Measurements from ENCODE around the gene ADGRA3. TPM values are rescaled to one million over a fixed set of nuclear protein-coding genes. Genes with fewer than 3 reads are reported as not detected.

Gene ADGRA3
- total RNA-seq, 4 donors from 2014 or later, result 17.1 to 86.4 (median 25.7) TPM

- no peak overlapping the region for H3K27ac ChIP-seq
- no peaks in the 10 kb centered on the region for H3K4me1 ChIP-seq
- TF ChIP-seq POLR2A (IDR thresholded peaks at IDR 0.05), result no peak
- no peak for TF ChIP-seq CTCF (IDR thresholded peaks at IDR 0.05 in 4 of 5, conservative IDR thresholded peaks at IDR 0.05 in 1 of 5)
- no peak overlapping the region for H3K4me3 ChIP-seq
- intact Hi-C loops (cut with DNase I; ENCODE audit: low total_unique reads) (no loop called here), in situ Hi-C loops (cut with MboI; ENCODE audit: low sequenced_read_pairs in 4 of 4) (no loop called here)
- ATAC-seq, result no peak
- H3K27me3 ChIP-seq, result no peaks in the 10 kb centered on the region
- H3K36me3 ChIP-seq, result no peaks in the 10 kb centered on the region
- no peaks in the 10 kb centered on the region for H3K9me3 ChIP-seq
- no peak for DNase-seq
These were observed 172.3 kb downstream of the ADGRA3 start for GRCh38 chr4:22343606-22344005.

GRCh38 chr4:22339491-22339890 is 176.4 kb downstream of the ADGRA3 start:
- Histone ChIP-seq H3K27ac (no peak overlapping the region), H3K36me3 (no peaks in the 10 kb centered on the region), H3K4me1 (no peaks in the 10 kb centered on the region), H3K4me3 (no peak overlapping the region), H3K9me3 (no peaks in the 10 kb centered on the region), H3K27me3 (no peaks in the 10 kb centered on the region)
- ATAC-seq (no peak), DNase-seq (no peak)
- TF ChIP-seq POLR2A (IDR thresholded peaks at IDR 0.05) (no peak), CTCF (IDR thresholded peaks at IDR 0.05 in 4 of 5, conservative IDR thresholded peaks at IDR 0.05 in 1 of 5) (no peak)
- in situ Hi-C loops (cut with MboI; ENCODE audit: low sequenced_read_pairs in 4 of 4) (no loop called here), intact Hi-C loops (cut with DNase I; ENCODE audit: low total_unique reads) (no loop called here)

GRCh38 chr4:22338796-22339195 is 177.1 kb downstream of the ADGRA3 start:
- H3K4me3 ChIP-seq, result no peak overlapping the region
- intact Hi-C loops (cut with DNase I; ENCODE audit: low total_unique reads) (no loop called here), in situ Hi-C loops (cut with MboI; ENCODE audit: low sequenced_read_pairs in 4 of 4) (no loop called here)
- DNase-seq (no peak), ATAC-seq (no peak)
- no peaks in the 10 kb centered on the region for H3K36me3 ChIP-seq
- no peak overlapping the region for H3K27ac ChIP-seq
- TF ChIP-seq POLR2A (IDR thresholded peaks at IDR 0.05) (no peak), CTCF (IDR thresholded peaks at IDR 0.05 in 4 of 5, conservative IDR thresholded peaks at IDR 0.05 in 1 of 5) (no peak)
- no peaks in the 10 kb centered on the region for H3K27me3 ChIP-seq
- no peaks in the 10 kb centered on the region for H3K4me1 ChIP-seq
- H3K9me3 ChIP-seq, result no peaks in the 10 kb centered on the region

Other genes with a start within 250 kb of the ADGRA3 start
- gene GBA3, start 176.9 kb upstream of the ADGRA3 start, total RNA-seq, result under 1 TPM in 1 of 4 donors, not detected in 3; 0.24 TPM